KG1 (cell line): ENCODE measurements around the gene NUDT6.
"Not testable (repeated sequence)": the region's sequence is repeated elsewhere in the genome, so short reads cannot be mapped to it uniquely, and the experiment has no call there.

ENCODE experiments used
- DNase-seq: peaks from one replicate; lab custom pipeline; 2025; lab: John Stamatoyannopoulos, UW

The NUDT6 gene

GRCh38 chr4:122875949-122876348 is 46.4 kb downstream of the NUDT6 start:
- DNase-seq, result no peak

- no peak for DNase-seq
Measured at GRCh38 chr4:122873821-122874593, 48.4 kb downstream of the NUDT6 start.

GRCh38 chr4:122873146-122873545 is 49.3 kb downstream of the NUDT6 start:
- DNase-seq, result no peak

GRCh38 chr4:122868235-122868634 is 54.2 kb downstream of the NUDT6 start:
- not testable (repeated sequence) for DNase-seq

GRCh38 chr4:122865425-122865824 is 57.0 kb downstream of the NUDT6 start:
- DNase-seq, result no peak

GRCh38 chr4:122863639-122864038 is 58.8 kb downstream of the NUDT6 start:
- DNase-seq, result no peak

GRCh38 chr4:122861172-122861943 is 61.0 kb downstream of the NUDT6 start:
- DNase-seq, result no peak

- DNase-seq, result no peak
Measured at GRCh38 chr4:122858705-122859104, 63.7 kb downstream of the NUDT6 start.

- no peak for DNase-seq
Measured at GRCh38 chr4:122857160-122857559, 65.2 kb downstream of the NUDT6 start.

GRCh38 chr4:122855353-122855890 is 67.0 kb downstream of the NUDT6 start:
- no peak for DNase-seq

GRCh38 chr4:122854447-122855352 is 67.7 kb downstream of the NUDT6 start:
- no peak for DNase-seq

GRCh38 chr4:122851568-122851967 is 70.8 kb downstream of the NUDT6 start:
- no peak for DNase-seq

GRCh38 chr4:122849789-122850188 is 72.6 kb downstream of the NUDT6 start:
- DNase-seq, result not testable (repeated sequence)

GRCh38 chr4:122847931-122848330 is 74.5 kb downstream of the NUDT6 start:
- no peak for DNase-seq

- DNase-seq, result no peak
Measured at GRCh38 chr4:122845760-122846159, 76.6 kb downstream of the NUDT6 start.

GRCh38 chr4:122845066-122845465 is 77.3 kb downstream of the NUDT6 start:
- DNase-seq, result no peak

- DNase-seq, result not testable (repeated sequence)
Measured at GRCh38 chr4:122844391-122844790, 78.0 kb downstream of the NUDT6 start.

GRCh38 chr4:122842984-122843531 is 79.3 kb downstream of the NUDT6 start:
- DNase-seq, result no peak
